GM12872 (cell line): ENCODE results near the gene GSTT4.
"Not testable (repeated sequence)": the region's sequence is repeated elsewhere in the genome, so short reads cannot be mapped to it uniquely, and the experiment has no call there.

Experiments used
- TF ChIP-seq, protein P1 (sequence below): IDR thresholded peaks from 3 replicates; pipeline ENCODE4 v1.5.1; 2011; ENCODE audit warnings: low read depth, mild to moderate bottlenecking, low read length, moderate library complexity; ENCODE audit not compliant: insufficient read depth

Gene GSTT4

DNA sequence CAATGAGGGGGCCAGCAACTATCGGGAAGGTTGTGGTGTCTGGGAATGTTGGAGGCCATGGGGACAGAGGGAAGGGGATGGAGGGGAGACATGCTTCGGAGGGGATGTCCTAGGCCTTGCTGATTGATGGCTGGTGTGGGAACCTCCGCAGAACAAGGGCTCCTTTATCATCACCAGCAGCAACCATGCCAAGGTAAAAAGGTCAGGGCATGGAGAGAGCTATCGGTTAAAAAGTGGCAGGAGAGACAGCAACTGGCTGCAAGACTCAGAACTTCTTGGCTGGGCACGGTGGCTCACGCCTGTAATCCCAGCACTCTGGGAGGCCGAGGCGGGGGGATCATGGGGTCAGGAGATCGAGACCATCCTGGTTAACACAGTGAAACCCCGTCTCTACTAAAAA, 3.0 kb downstream of the GSTT4 start:
- TF ChIP-seq, protein P1, sequence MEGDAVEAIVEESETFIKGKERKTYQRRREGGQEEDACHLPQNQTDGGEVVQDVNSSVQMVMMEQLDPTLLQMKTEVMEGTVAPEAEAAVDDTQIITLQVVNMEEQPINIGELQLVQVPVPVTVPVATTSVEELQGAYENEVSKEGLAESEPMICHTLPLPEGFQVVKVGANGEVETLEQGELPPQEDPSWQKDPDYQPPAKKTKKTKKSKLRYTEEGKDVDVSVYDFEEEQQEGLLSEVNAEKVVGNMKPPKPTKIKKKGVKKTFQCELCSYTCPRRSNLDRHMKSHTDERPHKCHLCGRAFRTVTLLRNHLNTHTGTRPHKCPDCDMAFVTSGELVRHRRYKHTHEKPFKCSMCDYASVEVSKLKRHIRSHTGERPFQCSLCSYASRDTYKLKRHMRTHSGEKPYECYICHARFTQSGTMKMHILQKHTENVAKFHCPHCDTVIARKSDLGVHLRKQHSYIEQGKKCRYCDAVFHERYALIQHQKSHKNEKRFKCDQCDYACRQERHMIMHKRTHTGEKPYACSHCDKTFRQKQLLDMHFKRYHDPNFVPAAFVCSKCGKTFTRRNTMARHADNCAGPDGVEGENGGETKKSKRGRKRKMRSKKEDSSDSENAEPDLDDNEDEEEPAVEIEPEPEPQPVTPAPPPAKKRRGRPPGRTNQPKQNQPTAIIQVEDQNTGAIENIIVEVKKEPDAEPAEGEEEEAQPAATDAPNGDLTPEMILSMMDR, result no peak

- TF ChIP-seq, protein P1, result no peak
These were observed 3.9 kb downstream of the GSTT4 start for GRCh38 chr22:24001314-24001713.

DNA sequence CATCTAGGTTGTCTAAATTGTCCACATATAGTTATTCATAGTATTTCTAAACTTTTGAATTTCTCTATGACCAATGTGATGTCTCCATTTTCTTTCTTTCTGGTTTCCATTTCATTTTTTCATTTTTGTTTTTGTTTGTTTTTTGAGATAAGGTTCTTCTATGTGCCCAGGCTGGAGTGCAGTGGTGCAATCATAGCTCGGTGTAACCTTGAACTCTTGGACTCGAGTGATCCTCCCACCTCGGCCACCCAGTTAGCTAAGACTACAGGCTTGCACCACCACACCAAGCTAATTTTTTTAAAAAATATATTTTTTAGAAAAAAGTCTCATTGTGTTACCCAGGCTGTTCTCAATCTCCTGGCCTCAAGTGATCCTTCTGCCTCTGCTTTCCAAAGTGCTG, 8.2 kb downstream of the GSTT4 start:
- TF ChIP-seq, protein P1, result no peak

GRCh38 chr22:23984430-23984829, 20.8 kb downstream of the GSTT4 start:
- TF ChIP-seq, protein P1, result no peak

DNA sequence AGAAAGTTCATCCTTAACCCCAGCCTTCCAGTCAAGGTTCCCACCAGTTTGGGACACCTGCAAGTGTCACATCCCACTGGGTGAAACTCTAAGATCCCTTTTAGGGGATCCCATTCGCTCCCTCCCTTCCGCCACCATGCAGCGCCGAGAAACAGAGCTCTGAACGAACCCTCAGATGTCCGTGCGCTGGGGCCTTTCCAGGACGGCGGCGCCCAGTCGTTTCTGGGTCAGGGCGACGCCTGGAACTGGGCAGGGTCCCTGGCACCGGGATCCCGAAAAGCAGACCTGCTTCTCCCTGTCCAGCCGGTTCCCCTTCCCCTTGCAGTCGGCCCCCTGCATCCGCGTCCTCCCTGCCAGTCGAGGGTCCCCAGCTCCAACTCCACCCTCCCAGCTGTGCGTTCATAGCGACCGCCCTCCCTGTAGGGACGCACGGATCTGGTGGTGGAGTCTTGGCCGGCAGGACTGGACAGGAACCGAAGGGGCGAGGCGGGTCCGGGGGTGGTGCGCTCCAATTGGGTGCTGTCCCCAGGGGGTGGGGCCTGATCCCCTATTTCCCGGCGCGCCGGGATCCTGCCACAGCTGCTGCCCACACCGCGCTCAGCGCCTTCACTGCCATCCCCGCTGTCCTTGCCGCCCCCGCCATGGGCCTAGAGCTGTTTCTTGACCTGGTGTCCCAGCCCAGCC, 25.6 kb downstream of the GSTT4 start, which contains the start of gene GSTT2:
TSS of gene GSTT2 (plus strand) at position 578 of the 684 bp plus-strand sequence.
- TF ChIP-seq, protein P1, result not testable (repeated sequence)

- TF ChIP-seq, protein P1, result not testable (repeated sequence)
These were observed 30.9 kb downstream of the GSTT4 start, which contains the start of gene DDT for GRCh38 chr22:23974345-23974744. Gene DDT, minus strand, starts transcription at chr22:23974441. Its CDS starts 27 bp downstream, at chr22:23974414.

- TF ChIP-seq, protein P1, result no peak
These were observed 34.3 kb downstream of the GSTT4 start for GRCh38 chr22:23970816-23971486.
